ENCODE data around the gene GNA12.
A peak's percentile ranks its signal among the peaks of the same experiment; 100 is the strongest.

GNA12 gene

GRCh38 chr7:2870471-2870931 is 26.4 kb upstream of the GNA12 start:
- Histone ChIP-seq H3K9me3 (no peaks in the 10 kb centered on the region), H3K36me3 (no peaks in the 10 kb centered on the region), H3K4me1 (peaks cover 13% of the 10 kb centered on the region), H3K4me3 (ENCODE audit: low read depth, low read length) (no peak overlapping the region), H3K27me3 (no peaks in the 10 kb centered on the region)
- DNase-seq: peak; percentile 52
- no peak for TF ChIP-seq CTCF (IDR thresholded peaks at IDR 0.05; ENCODE audit: low read depth, low read length)

- DNase-seq: no peak
- no peaks in the 10 kb centered on the region for H3K36me3 ChIP-seq
- peaks cover 13% of the 10 kb centered on the region for H3K4me1 ChIP-seq
- no peaks in the 10 kb centered on the region for H3K27me3 ChIP-seq
- no peak overlapping the region for H3K4me3 ChIP-seq (ENCODE audit: low read depth, low read length)
- TF ChIP-seq CTCF (IDR thresholded peaks at IDR 0.05; ENCODE audit: low read depth, low read length): no peak
- H3K9me3 ChIP-seq: no peaks in the 10 kb centered on the region
Observed at GRCh38 chr7:2869981-2870380, 25.9 kb upstream of the GNA12 start.

- no peak for TF ChIP-seq CTCF (IDR thresholded peaks at IDR 0.05; ENCODE audit: low read depth, low read length)
Observed at GRCh38 chr7:2866601-2867000, 22.5 kb upstream of the GNA12 start.

GRCh38 chr7:2864999-2865670 is 21.0 kb upstream of the GNA12 start:
- H3K4me3 ChIP-seq (ENCODE audit: low read depth, low read length): no peak overlapping the region
- no peaks in the 10 kb centered on the region for H3K36me3 ChIP-seq
- peaks cover 11% of the 10 kb centered on the region for H3K4me1 ChIP-seq
- TF ChIP-seq CTCF (IDR thresholded peaks at IDR 0.05; ENCODE audit: low read depth, low read length): peak; percentile 96
- H3K27me3 ChIP-seq: no peaks in the 10 kb centered on the region
- no peaks in the 10 kb centered on the region for H3K9me3 ChIP-seq
- DNase-seq: peak; percentile 69

More at GRCh38 chr7:2866601-2867000, 22.5 kb upstream of the GNA12 start:
- no peak for DNase-seq
- H3K4me3 ChIP-seq (ENCODE audit: low read depth, low read length): no peak overlapping the region
- no peaks in the 10 kb centered on the region for H3K36me3 ChIP-seq
- H3K9me3 ChIP-seq: no peaks in the 10 kb centered on the region
- no peaks in the 10 kb centered on the region for H3K27me3 ChIP-seq
- peaks cover 11% of the 10 kb centered on the region for H3K4me1 ChIP-seq

GRCh38 chr7:2864204-2864985 is 20.3 kb upstream of the GNA12 start:
- Histone ChIP-seq H3K4me3 (ENCODE audit: low read depth, low read length) (no peak overlapping the region), H3K9me3 (no peaks in the 10 kb centered on the region), H3K36me3 (no peaks in the 10 kb centered on the region), H3K27me3 (no peaks in the 10 kb centered on the region), H3K4me1 (peaks cover 11% of the 10 kb centered on the region)
- TF ChIP-seq CTCF (IDR thresholded peaks at IDR 0.05; ENCODE audit: low read depth, low read length): no peak
- DNase-seq: no peak

All from BE2C (cell line).